Measurements from ENCODE around the gene C1S.
"Not testable (repeated sequence)": the region's sequence is repeated elsewhere in the genome, so short reads cannot be mapped to it uniquely, and the experiment has no call there.

C1S gene

GRCh38 chr12:7045913-7046312 lies 14.6 kb upstream of the C1S start:
- Histone ChIP-seq H3K4me3 (ENCODE audit: low read length) (no peak overlapping the region), H3K27ac (ENCODE audit: low read length) (no peak overlapping the region), H3K27me3 (replicated peaks; ENCODE audit: insufficient read depth, low read length) (no peaks in the 10 kb centered on the region), H3K36me3 (replicated peaks; ENCODE audit: insufficient read depth, low read length) (no peaks in the 10 kb centered on the region), H3K4me1 (ENCODE audit: low read length) (peaks cover 16% of the 10 kb centered on the region), H3K9me3 (replicated peaks; ENCODE audit: insufficient read depth, low read length) (no peaks in the 10 kb centered on the region), H3K4me2 (ENCODE audit: low read depth, low read length) (no peak overlapping the region), H3K79me2 (ENCODE audit: low read length) (no peaks in the 10 kb centered on the region), H2AFZ (ENCODE audit: low read length) (no peak overlapping the region), H3F3A (ENCODE audit: insufficient read depth, low read length) (0 out of 2 replicates have a peak, but pooled peaks cover 4% of the 10 kb centered on the region), H4K20me1 (ENCODE audit: insufficient read depth, low read length) (no peaks in the 10 kb centered on the region), H3K9me2 (replicated peaks; ENCODE audit: insufficient read depth, low read length) (no peaks in the 10 kb centered on the region), H3K9ac (ENCODE audit: low read length) (no peak overlapping the region)
- TF ChIP-seq CTCF (IDR thresholded peaks at IDR 0.05; ENCODE audit: low read length) (no peak), EZH2phosphoT487 (IDR thresholded peaks at IDR 0.05; ENCODE audit: low read length) (no peak), EZH2 (optimal IDR thresholded peaks at IDR 0.05; ENCODE audit: low read depth, low read length) (no peak)
- DNase-seq, result no peak

- DNase-seq, result no peak
- Histone ChIP-seq H3K79me2 (ENCODE audit: low read length) (no peaks in the 10 kb centered on the region), H3K36me3 (replicated peaks; ENCODE audit: insufficient read depth, low read length) (no peaks in the 10 kb centered on the region), H3K4me2 (ENCODE audit: low read depth, low read length) (no peak overlapping the region), H2AFZ (ENCODE audit: low read length) (peak overlapping the region; percentile 82; the same call in 1 of the 2 replicates), H3K4me3 (ENCODE audit: low read length) (no peak overlapping the region), H4K20me1 (ENCODE audit: insufficient read depth, low read length) (no peaks in the 10 kb centered on the region), H3K9me3 (replicated peaks; ENCODE audit: insufficient read depth, low read length) (no peaks in the 10 kb centered on the region), H3K27ac (ENCODE audit: low read length) (no peak overlapping the region), H3K4me1 (ENCODE audit: low read length) (peaks cover 16% of the 10 kb centered on the region), H3K9me2 (replicated peaks; ENCODE audit: insufficient read depth, low read length) (no peaks in the 10 kb centered on the region), H3K27me3 (replicated peaks; ENCODE audit: insufficient read depth, low read length) (no peaks in the 10 kb centered on the region), H3K9ac (ENCODE audit: low read length) (no peak overlapping the region), H3F3A (ENCODE audit: insufficient read depth, low read length) (0 out of 2 replicates have a peak, but pooled peaks cover 4% of the 10 kb centered on the region)
- no peak for TF ChIP-seq CTCF (IDR thresholded peaks at IDR 0.05; ENCODE audit: low read length)
- no peak for TF ChIP-seq EZH2phosphoT487 (IDR thresholded peaks at IDR 0.05; ENCODE audit: low read length)
- no peak for TF ChIP-seq EZH2 (optimal IDR thresholded peaks at IDR 0.05; ENCODE audit: low read depth, low read length)
Observed at GRCh38 chr12:7046383-7047105, 14.0 kb upstream of the C1S start.

- TF ChIP-seq EZH2phosphoT487 (IDR thresholded peaks at IDR 0.05; ENCODE audit: low read length) (no peak), EZH2 (optimal IDR thresholded peaks at IDR 0.05; ENCODE audit: low read depth, low read length) (no peak), CTCF (IDR thresholded peaks at IDR 0.05; ENCODE audit: low read length) (no peak)
- 0 out of 2 replicates have a peak, but pooled peaks cover 4% of the 10 kb centered on the region for H3F3A ChIP-seq (ENCODE audit: insufficient read depth, low read length)
- H3K9me3 ChIP-seq (replicated peaks; ENCODE audit: insufficient read depth, low read length), result no peaks in the 10 kb centered on the region
- peak overlapping the region; percentile 82 for H2AFZ ChIP-seq (ENCODE audit: low read length)
- no peak for DNase-seq
- H3K4me1 ChIP-seq (ENCODE audit: low read length), result peaks cover 16% of the 10 kb centered on the region
- H3K27ac ChIP-seq (ENCODE audit: low read length), result no peak overlapping the region
- H3K9me2 ChIP-seq (replicated peaks; ENCODE audit: insufficient read depth, low read length), result no peaks in the 10 kb centered on the region
- no peaks in the 10 kb centered on the region for H3K79me2 ChIP-seq (ENCODE audit: low read length)
- H3K4me2 ChIP-seq (ENCODE audit: low read depth, low read length), result peak overlapping the region; percentile 38
- H3K36me3 ChIP-seq (replicated peaks; ENCODE audit: insufficient read depth, low read length), result no peaks in the 10 kb centered on the region
- H4K20me1 ChIP-seq (ENCODE audit: insufficient read depth, low read length), result no peaks in the 10 kb centered on the region
- no peaks in the 10 kb centered on the region for H3K27me3 ChIP-seq (replicated peaks; ENCODE audit: insufficient read depth, low read length)
- H3K9ac ChIP-seq (ENCODE audit: low read length), result peak overlapping the region; percentile 1; the same call in 1 of the 2 replicates
- peak overlapping the region; percentile 4; the same call in 1 of the 2 replicates for H3K4me3 ChIP-seq (ENCODE audit: low read length)
Observed at GRCh38 chr12:7047306-7047705, 13.2 kb upstream of the C1S start.

- not testable (repeated sequence) for H3K27me3 ChIP-seq (replicated peaks; ENCODE audit: insufficient read depth, low read length); H3K9me2 ChIP-seq (replicated peaks; ENCODE audit: insufficient read depth, low read length); H3K9ac ChIP-seq (ENCODE audit: low read length); H3K79me2 ChIP-seq (ENCODE audit: low read length); H3K4me2 ChIP-seq (ENCODE audit: low read depth, low read length); H2AFZ ChIP-seq (ENCODE audit: low read length); H4K20me1 ChIP-seq (ENCODE audit: insufficient read depth, low read length); H3F3A ChIP-seq (ENCODE audit: insufficient read depth, low read length); DNase-seq; H3K9me3 ChIP-seq (replicated peaks; ENCODE audit: insufficient read depth, low read length); H3K27ac ChIP-seq (ENCODE audit: low read length); H3K36me3 ChIP-seq (replicated peaks; ENCODE audit: insufficient read depth, low read length); H3K4me3 ChIP-seq (ENCODE audit: low read length)
- peaks cover 16% of the 10 kb centered on the region for H3K4me1 ChIP-seq (ENCODE audit: low read length)
Observed at GRCh38 chr12:7049445-7049951, 11.0 kb upstream of the C1S start.

GRCh38 chr12:7049973-7050372 lies 10.5 kb upstream of the C1S start:
- H3K9me2 ChIP-seq (replicated peaks; ENCODE audit: insufficient read depth, low read length); H3K4me3 ChIP-seq (ENCODE audit: low read length); H2AFZ ChIP-seq (ENCODE audit: low read length); H3K9me3 ChIP-seq (replicated peaks; ENCODE audit: insufficient read depth, low read length); H3K36me3 ChIP-seq (replicated peaks; ENCODE audit: insufficient read depth, low read length); H3K27ac ChIP-seq (ENCODE audit: low read length); H3K79me2 ChIP-seq (ENCODE audit: low read length); H4K20me1 ChIP-seq (ENCODE audit: insufficient read depth, low read length); H3K4me2 ChIP-seq (ENCODE audit: low read depth, low read length); H3K27me3 ChIP-seq (replicated peaks; ENCODE audit: insufficient read depth, low read length); H3F3A ChIP-seq (ENCODE audit: insufficient read depth, low read length); H3K9ac ChIP-seq (ENCODE audit: low read length): not testable (repeated sequence)
- DNase-seq, result peak; percentile 20
- peaks cover 16% of the 10 kb centered on the region for H3K4me1 ChIP-seq (ENCODE audit: low read length)
